MM.1S (cell line): Measurements from ENCODE around the gene ODC1.

Experiments
- CTCF ChIP-seq: fragments of 300-600 bp; sonication (generic); IDR thresholded peaks from 2 replicates; pipeline ENCODE4 v1.5.1; 2016; ENCODE audit warnings: antibody characterized with exemption, low read length, mixed read lengths
- EZH2 ChIP-seq: fragments of 300-600 bp; sonication (generic); optimal IDR thresholded peaks from 2 replicates; pipeline ENCODE3; 2017; ENCODE audit warnings: low read depth, mild to moderate bottlenecking, antibody characterized with exemption, low read length, mixed read lengths
- EZH2phosphoT487 ChIP-seq: fragments of 300-600 bp; sonication (generic); IDR thresholded peaks from 2 replicates; pipeline ENCODE4 v1.6.1; 2018; ENCODE audit warnings: antibody characterized with exemption, low read length

GRCh38 chr2:10424916-10425505, 23.1 kb downstream of the ODC1 start:
- TF ChIP-seq CTCF: no peak
- TF ChIP-seq EZH2: no peak
- no peak for TF ChIP-seq EZH2phosphoT487
